HG02973 (cell line): ENCODE measurements around the gene LHX4.

ENCODE experiments used
- ATAC-seq: cut with Tn5 transposase; IDR thresholded peaks from one replicate; pipeline ENCODE4 v1.9.1; 2021; ENCODE audit warnings: moderate library complexity; ENCODE audit not compliant: unreplicated experiment

LHX4 gene

GRCh38 chr1:180294711-180295110, 64.6 kb downstream of the LHX4 start:
- ATAC-seq, result no peak

DNA sequence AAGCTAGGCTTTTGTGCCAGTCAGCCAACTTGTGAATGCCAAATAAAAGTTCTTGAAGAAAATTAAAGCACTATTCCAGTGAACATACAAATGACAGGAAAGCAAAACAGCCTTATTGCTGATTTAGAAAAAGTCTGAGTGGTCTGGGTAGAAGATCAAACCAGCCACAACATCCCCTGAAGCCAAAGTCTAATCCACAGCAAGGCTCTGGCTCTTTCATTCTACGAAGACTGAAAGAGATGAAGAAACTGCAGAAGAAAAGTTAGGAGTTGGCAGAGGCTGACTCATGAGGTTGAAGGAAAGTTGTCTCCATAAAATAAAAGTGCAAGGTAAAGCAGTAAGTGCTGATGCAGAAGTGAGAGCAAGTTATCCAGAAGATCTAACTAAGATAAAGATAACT, 65.9 kb downstream of the LHX4 start:
- no peak for ATAC-seq

DNA sequence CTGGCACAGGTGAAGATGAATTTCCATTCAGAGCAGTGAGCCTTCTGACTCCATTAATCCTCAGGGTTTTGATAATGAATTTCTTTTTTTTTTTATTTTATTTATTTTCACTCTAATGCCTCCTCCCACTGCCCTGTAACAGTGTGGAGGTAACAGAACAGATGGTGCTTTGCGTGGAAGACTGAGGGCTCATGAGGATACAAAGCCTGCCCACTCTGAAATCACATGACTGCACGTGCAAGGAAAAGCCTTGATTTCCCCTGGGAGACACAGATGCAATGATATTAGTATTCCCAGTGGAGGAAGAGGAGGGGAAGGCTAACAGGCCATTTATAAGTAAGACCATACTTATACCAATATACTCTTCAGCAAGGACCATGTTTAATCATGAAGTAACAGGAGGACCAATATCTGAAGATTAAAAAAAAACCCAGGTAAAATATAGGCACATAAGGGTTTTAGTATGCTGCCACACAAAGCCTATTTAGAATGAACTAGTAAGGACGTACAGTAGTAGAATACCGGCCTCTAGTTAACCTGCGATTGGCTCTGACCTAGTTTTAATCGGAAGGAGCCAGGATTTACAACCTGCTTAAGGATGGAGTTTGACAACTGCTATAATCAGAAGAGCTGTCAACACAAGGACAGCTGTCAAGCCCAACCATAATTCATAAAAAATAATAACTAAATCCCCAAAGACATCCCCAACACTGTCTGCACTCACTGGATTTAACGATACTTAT, 69.6 kb downstream of the LHX4 start:
- no peak for ATAC-seq

- no peak for ATAC-seq
These were observed 71.2 kb downstream of the LHX4 start for GRCh38 chr1:180301135-180301742.

DNA sequence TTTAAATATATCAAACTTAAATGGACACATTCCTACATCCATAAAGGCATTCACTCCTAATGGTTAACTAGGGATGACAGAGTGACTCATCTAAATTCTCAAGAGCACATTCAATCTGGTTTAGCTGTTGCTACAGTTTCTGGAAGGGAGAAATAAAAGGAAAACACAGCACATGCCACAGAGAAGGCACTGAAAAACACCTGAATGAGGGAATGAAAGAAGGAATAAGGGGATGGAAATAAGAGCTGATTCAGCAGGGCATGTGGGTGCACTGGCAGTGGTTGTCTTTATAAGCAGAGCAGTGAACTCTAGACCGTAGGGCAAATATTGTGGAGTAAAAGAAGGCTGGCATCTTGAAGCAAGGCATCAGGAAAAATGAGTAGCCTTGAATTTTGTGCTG, 79.3 kb downstream of the LHX4 start:
- ATAC-seq, result no peak

GRCh38 chr1:180310095-180310494, 80.0 kb downstream of the LHX4 start:
- no peak for ATAC-seq

DNA sequence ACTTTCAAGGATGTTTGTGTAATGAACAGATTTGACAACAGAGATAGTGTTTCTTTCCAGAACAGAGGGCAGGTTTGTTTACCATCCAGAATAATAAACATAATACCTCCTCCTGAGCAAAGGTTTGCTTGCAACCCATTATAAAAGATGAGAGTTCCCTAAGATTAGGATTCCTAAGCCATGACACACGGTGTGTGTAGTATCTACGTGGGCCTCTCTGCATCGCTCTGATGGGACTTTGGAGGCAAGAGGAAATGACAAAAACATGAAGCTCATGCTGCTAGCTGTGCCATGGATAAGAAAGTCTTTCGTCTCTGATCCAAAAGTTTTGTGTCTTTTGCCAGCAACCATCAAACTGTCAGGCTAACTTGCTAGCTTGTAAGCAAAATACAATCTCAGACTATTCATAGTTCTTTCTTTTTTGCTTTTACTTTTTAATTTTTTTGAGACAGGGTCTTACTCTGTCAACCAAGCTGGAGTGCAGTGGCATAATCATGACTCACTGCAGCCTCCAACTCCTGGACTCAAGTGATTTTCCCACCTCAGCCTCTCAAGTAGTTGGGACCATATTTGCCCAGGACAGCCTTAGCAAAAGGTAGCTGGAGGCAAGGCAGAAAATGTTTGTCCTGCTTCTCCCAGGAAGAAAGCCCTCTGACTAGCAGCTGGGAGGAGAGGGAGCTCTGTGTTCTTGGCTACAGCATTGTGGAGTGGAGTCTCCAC, 81.1 kb downstream of the LHX4 start:
- no peak for ATAC-seq

GRCh38 chr1:180312926-180313325, 82.9 kb downstream of the LHX4 start:
- ATAC-seq, result no peak

- no peak for ATAC-seq
These were observed 97.0 kb downstream of the LHX4 start for GRCh38 chr1:180327089-180327488.
